Thoracic aorta (tissue), 2 donors: ENCODE data around the gene CELF2. TPM values are rescaled to one million over a fixed set of nuclear protein-coding genes. Genes with fewer than 3 reads are reported as not detected.

Source experiments
- ATAC-seq: fragments of 150-250 bp; one replicate; pipeline ENCODE4 v1.8.0; 2017; ENCODE audit warnings: low read depth; ENCODE audit not compliant: insufficient number of reproducible peaks, low FRiP score
- DNase-seq: peaks from one replicate; pipeline ENCODE4 v3.0.0-alpha.2; 2020; ENCODE audit warnings: low spot score
- H3K27ac ChIP-seq, 2 donors: fragments of 200-600 bp; sonication (generic); 1 replicate in 1 of 2; 2 replicates in 1 of 2; pipeline ENCODE4 v1.5.1; 2016; ENCODE audit warnings: mild to moderate bottlenecking in 2 of 2, moderate library complexity in 2 of 2
- H3K27me3 ChIP-seq: fragments of 200-600 bp; sonication (generic); replicated peaks from 2 replicates; pipeline ENCODE4 v1.6.0; 2016; ENCODE audit warnings: mild to moderate bottlenecking; ENCODE audit not compliant: insufficient read depth
- H3K36me3 ChIP-seq: fragments of 200-600 bp; sonication (generic); one replicate; pipeline ENCODE4 v1.5.1; 2016
- H3K4me1 ChIP-seq, 2 donors: fragments of 200-600 bp; sonication (generic); 1 replicate in 1 of 2; 2 replicates in 1 of 2; pipeline versions ENCODE4 v1.5.1 to v1.6.0; 2016; ENCODE audit warnings: low read depth in 2 of 2, mild to moderate bottlenecking in 1 of 2; ENCODE audit not compliant: control insufficient read depth in 1 of 2
- H3K4me3 ChIP-seq: fragments of 200-600 bp; sonication (generic); 2 replicates; pipeline ENCODE4 v1.5.1; 2016; ENCODE audit warnings: mild to moderate bottlenecking
- H3K9me3 ChIP-seq: fragments of 200-600 bp; sonication (generic); 2 replicates; pipeline ENCODE4 v1.5.1; 2016
- total RNA-seq, 2 donors: library from RNA; depleted of rRNA; stranded (reverse); fragments of >200 nt; gene quantifications; one replicate each; pipeline versions ENCODE4 v1.1.0 to v1.2.3, GENCODE V29; 2016
- TF ChIP-seq, protein P1 (sequence below): fragments of 200-600 bp; sonication (generic); IDR thresholded peaks from one replicate; pipeline ENCODE4 v1.5.1; 2019; ENCODE audit warnings: antibody characterized with exemption

The CELF2 gene
- total RNA-seq, 2 donors from 2014 or later = 69.0 to 73.5 TPM

- no peak for ATAC-seq
- H3K4me1 ChIP-seq = no peaks in the 10 kb centered on the region
- TF ChIP-seq, protein P1, sequence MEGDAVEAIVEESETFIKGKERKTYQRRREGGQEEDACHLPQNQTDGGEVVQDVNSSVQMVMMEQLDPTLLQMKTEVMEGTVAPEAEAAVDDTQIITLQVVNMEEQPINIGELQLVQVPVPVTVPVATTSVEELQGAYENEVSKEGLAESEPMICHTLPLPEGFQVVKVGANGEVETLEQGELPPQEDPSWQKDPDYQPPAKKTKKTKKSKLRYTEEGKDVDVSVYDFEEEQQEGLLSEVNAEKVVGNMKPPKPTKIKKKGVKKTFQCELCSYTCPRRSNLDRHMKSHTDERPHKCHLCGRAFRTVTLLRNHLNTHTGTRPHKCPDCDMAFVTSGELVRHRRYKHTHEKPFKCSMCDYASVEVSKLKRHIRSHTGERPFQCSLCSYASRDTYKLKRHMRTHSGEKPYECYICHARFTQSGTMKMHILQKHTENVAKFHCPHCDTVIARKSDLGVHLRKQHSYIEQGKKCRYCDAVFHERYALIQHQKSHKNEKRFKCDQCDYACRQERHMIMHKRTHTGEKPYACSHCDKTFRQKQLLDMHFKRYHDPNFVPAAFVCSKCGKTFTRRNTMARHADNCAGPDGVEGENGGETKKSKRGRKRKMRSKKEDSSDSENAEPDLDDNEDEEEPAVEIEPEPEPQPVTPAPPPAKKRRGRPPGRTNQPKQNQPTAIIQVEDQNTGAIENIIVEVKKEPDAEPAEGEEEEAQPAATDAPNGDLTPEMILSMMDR = no peak
Measured at GRCh38 chr10:11204351-11204942, 186.8 kb downstream of the CELF2 start.

DNA sequence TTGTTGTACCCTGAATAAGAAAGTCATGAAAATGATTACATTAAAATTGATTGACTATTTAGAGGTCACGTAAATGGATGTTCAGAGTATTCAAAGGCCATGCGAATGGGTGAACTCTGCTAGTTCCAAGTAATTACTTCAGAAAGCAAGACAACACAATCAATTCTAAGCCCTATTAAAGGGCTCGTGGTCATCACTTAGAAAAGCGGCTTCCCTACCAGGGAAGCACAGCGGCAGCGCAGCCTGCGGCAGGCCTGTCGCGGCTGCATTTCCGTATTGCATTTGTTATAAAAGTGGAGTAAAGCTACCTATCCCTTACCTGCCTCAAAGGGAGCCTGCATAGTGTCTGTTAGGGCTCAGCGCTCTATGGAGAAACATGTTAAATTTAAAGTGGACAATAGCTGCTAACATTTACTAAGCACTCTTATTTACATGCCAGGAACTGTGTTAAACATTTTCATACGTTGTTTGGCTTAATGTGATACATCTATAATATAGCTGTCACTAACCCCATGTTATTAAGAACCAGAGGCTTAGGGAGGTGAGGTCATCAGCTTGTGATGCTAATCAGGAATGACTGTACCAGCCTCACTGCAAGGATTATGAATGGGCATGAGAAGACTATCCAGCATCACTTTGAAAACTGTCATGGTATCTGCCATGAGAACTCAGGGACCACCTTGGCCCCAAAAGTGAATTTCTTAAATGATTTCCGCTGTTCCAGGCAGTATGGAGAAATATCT lies 187.5 kb downstream of the CELF2 start:
- no peak overlapping the region for H3K27ac ChIP-seq
- H3K4me1 ChIP-seq = no peaks in the 10 kb centered on the region
- TF ChIP-seq, protein P1 = no peak
- ATAC-seq (no peak), DNase-seq (no peak)
- H3K9me3 ChIP-seq = no peaks in the 10 kb centered on the region
- no peaks in the 10 kb centered on the region for H3K36me3 ChIP-seq
- no peaks in the 10 kb centered on the region for H3K27me3 ChIP-seq
- H3K4me3 ChIP-seq = no peak overlapping the region

More at GRCh38 chr10:11204351-11204942, 186.8 kb downstream of the CELF2 start:
- Histone ChIP-seq H3K27ac (no peak overlapping the region), H3K36me3 (no peaks in the 10 kb centered on the region), H3K27me3 (no peaks in the 10 kb centered on the region), H3K9me3 (no peaks in the 10 kb centered on the region), H3K4me3 (no peak overlapping the region)
- no peak for DNase-seq

- ATAC-seq (no peak), DNase-seq (no peak)
- Histone ChIP-seq H3K36me3 (no peaks in the 10 kb centered on the region), H3K4me3 (no peak overlapping the region), H3K4me1 (no peaks in the 10 kb centered on the region), H3K27ac (no peak overlapping the region), H3K27me3 (no peaks in the 10 kb centered on the region), H3K9me3 (no peaks in the 10 kb centered on the region)
- TF ChIP-seq, protein P1 = no peak
Measured at GRCh38 chr10:11206676-11207559, 189.2 kb downstream of the CELF2 start.

DNA sequence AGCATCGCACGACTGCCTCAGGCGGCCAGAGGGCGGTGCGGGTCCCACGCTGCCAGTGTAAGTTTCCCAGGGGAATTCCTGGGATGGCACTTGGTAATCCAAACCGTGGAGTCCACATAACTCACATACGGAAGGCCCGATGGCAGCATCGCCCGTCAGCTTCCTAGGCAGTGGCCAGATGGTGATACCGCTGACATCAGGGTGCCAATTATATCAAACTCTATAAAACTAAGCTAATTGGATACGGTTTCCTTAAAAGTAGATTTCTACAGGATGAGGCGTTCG lies 189.8 kb downstream of the CELF2 start:
- TF ChIP-seq, protein P1 = no peak
- H3K4me3 ChIP-seq = no peak overlapping the region

DNA sequence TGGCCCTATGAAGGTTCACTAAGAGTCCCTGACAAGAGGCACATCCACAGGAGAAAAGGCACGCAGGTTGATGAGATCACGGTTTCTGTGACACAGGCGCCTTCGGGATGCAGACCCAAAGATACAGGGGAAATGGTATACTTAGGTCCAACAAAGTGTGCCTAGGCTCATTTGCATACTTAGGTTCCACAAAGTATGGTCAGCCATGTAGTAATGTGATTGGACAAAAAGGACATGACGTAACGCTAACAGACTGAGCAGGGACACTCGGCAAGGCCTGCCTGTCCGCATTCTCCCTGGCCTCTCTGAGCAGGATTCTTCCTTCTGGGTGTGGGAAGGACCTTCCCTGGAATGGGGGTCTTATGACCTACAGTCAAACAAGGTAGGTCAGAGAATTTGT lies 190.6 kb downstream of the CELF2 start:
- Histone ChIP-seq H3K4me1 (no peaks in the 10 kb centered on the region), H3K4me3 (no peak overlapping the region), H3K36me3 (no peaks in the 10 kb centered on the region), H3K27ac (no peak overlapping the region), H3K9me3 (no peaks in the 10 kb centered on the region), H3K27me3 (no peaks in the 10 kb centered on the region)
- TF ChIP-seq, protein P1 = no peak
- DNase-seq (no peak), ATAC-seq (no peak)

More for the DNA sequence above, 189.8 kb downstream of the CELF2 start:
- H3K9me3 ChIP-seq = no peaks in the 10 kb centered on the region
- no peaks in the 10 kb centered on the region for H3K36me3 ChIP-seq
- H3K27me3 ChIP-seq = no peaks in the 10 kb centered on the region
- no peak overlapping the region for H3K27ac ChIP-seq
- H3K4me1 ChIP-seq = no peaks in the 10 kb centered on the region
- ATAC-seq (no peak), DNase-seq (no peak)
